BJ (cell line): ENCODE measurements around the gene MARCHF4. TPM values are rescaled to one million over a fixed set of nuclear protein-coding genes. Genes with fewer than 3 reads are reported as not detected.

Experiments
- CTCF ChIA-PET: fragments of 350-600 bp; formaldehyde crosslinking; extraction: SDS; loops from one replicate; lab custom pipeline; 2021; ENCODE audit warnings: antibody characterized with exemption, inconsistent platforms; lab: Yijun Ruan, JAX
- POLR2A ChIA-PET: fragments of 300-600 bp; sonication (Branson Sonifier 250); formaldehyde crosslinking; extraction: SDS; loops from one replicate; lab custom pipeline; 2021; ENCODE audit warnings: antibody characterized with exemption; lab: Charles Lee
- DNase-seq: peaks from one replicate; pipeline ENCODE4 v3.0.0-alpha.2; 2011; ENCODE audit warnings: low read depth
- H3K27me3 ChIP-seq: 2 replicates; pipeline ENCODE4 v1.6.0; 2011; ENCODE audit warnings: low read length; ENCODE audit not compliant: control insufficient read depth, insufficient read depth
- H3K36me3 ChIP-seq: 2 replicates; pipeline ENCODE4 v1.5.1; 2011; ENCODE audit warnings: low read length; ENCODE audit not compliant: control insufficient read depth, insufficient read depth
- H3K4me3 ChIP-seq: 2 replicates; pipeline ENCODE4 v1.5.1; 2011; ENCODE audit warnings: low read depth, mild to moderate bottlenecking, control low read depth, low read length
- CTCF ChIP-seq: IDR thresholded peaks from 2 replicates; pipeline ENCODE4 v1.5.1; 2011; ENCODE audit warnings: low read depth, mild to moderate bottlenecking, control low read depth, inconsistent platforms, low read length, moderate library complexity; ENCODE audit not compliant: insufficient read depth
- polyA plus RNA-seq: library from polyadenylated mRNA; depleted of rRNA; stranded (reverse); fragments of >200 nt; gene quantifications from 2 replicates; pipeline ENCODE4 v1.2.3, GENCODE V29; 2011

MARCHF4 gene
- polyA plus RNA-seq, 1 experiment, result 9.7 TPM

DNA sequence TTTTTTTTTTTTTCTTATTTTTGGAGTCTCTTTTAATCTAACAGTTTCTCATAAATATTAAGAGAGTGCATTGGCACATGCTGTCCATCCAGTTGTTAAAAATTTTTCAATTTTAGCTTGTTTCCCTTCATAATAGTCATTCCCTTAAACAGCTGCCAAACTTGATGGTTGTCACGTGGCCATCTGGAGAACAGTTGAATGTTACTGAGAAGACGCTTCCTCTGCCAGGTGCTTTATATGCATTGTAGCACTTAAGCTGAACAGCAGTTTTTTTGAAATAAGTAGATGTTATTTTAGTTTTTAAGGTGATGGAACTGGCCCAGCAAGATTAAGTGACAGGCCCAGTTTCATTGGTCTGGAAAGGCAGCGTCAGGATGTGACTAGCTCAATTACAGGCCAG, 43.3 kb upstream of the MARCHF4 start:
- no peak for TF ChIP-seq CTCF
- peaks cover 12% of the 10 kb centered on the region for H3K36me3 ChIP-seq
- H3K4me3 ChIP-seq, result no peak overlapping the region
- CTCF ChIA-PET, result interaction anchor here (1.1 to 2.4 kb wide), 2 partner anchors 8 to 11 kb away, joined by 5 to 14 read pairs; no protein-coding TSS in a partner anchor
- POLR2A ChIA-PET, result no interaction called here
- DNase-seq, result no peak
- H3K27me3 ChIP-seq, result no peaks in the 10 kb centered on the region

GRCh38 chr2:216414772-216415319, 42.6 kb upstream of the MARCHF4 start:
- POLR2A ChIA-PET, result no interaction called here
- H3K36me3 ChIP-seq, result peaks cover 10% of the 10 kb centered on the region
- CTCF ChIA-PET, result interaction anchor here (0.6 to 2.4 kb wide), 3 partner anchors 8 to 1192 kb away, joined by 3 to 14 read pairs (median 5); no protein-coding TSS in a partner anchor
- no peak for DNase-seq
- TF ChIP-seq CTCF, result no peak
- H3K4me3 ChIP-seq, result no peak overlapping the region
- H3K27me3 ChIP-seq, result no peaks in the 10 kb centered on the region

DNA sequence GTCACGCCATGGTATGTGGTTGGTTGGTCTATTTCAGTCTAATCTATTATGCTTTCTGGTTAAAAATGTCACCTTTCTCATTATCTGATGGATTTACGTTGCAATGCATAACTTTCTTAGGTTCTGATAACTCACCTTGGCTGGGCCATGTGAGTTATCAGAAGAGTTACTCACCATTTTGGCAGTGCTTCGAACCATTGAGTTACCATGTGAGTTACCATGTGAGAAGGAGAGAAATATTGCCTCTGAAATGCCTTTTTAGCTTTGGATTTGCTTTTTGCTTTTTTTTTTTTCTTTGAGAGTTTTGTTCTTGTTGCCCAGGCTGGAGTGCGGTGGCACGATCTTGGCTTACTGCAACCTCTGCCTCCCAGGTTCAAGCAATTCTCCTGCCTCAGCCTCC, 41.6 kb upstream of the MARCHF4 start:
- Histone ChIP-seq H3K4me3 (no peak overlapping the region), H3K36me3 (peaks cover 10% of the 10 kb centered on the region)

DNA sequence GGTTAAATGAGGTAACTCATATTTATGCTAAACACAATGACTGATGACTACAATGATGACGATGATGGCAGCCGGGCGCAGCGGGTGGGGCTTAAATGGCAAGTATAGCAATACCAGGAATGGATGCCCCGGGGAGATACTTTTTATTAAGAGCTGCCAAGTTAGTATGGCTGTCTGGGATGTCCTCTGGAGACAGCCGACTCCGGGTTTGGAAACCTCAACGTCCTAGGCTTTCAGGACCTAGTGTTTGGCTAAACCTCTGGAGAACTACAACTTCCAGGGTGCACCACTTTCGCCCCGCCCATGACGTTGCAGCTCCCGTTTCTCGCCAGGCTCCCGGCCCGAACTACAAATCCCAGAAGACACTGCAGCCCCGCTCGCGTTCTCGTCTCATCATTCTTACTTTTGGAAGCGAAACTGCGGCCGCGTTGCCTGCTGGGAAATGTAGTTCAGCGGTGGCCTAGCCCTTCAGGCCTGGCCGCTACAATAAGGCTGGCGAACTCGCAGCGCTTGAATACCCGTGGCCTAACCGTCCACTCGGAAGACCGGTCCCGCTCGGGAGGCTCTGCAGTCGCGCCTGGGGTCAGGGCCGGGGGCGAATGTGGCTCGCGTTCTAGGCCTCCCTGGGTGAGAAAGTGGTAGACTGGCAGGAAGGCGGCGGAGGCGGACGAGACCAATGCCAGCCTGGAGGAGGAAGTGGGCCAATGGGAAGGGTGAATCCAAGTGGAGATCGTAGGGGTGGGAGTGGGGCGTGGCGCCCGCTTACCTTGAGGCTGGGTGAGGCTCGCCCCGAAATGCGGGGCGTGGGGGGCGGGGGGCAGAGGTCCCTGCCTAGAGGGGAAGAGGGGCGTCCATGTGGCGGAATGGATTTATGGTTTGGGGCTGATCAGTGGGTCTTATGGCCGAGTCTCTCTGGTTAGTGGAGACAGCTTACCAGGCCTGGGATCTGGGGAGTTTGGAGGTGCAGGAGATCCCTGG, 40.0 kb upstream of the MARCHF4 start, which contains the start of gene SMARCAL1:
Gene SMARCAL1, plus strand, starts transcription at position 463 of the 978 bp plus-strand sequence. CDS start 2,221 bp downstream, outside the sequence.
- Histone ChIP-seq H3K27me3 (no peaks in the 10 kb centered on the region), H3K36me3 (peaks cover 10% of the 10 kb centered on the region), H3K4me3 (peak within 1 kb of the TSS; percentile 94)
- POLR2A ChIA-PET, result interaction anchor here (0.6 to 0.8 kb wide), 3 partner anchors 11 to 39 kb away, joined by 3 to 12 read pairs (median 4); partner anchors contain the start of gene MARCHF4
- CTCF ChIA-PET, result interaction anchor here (1.0 to 1.3 kb wide), 2 partner anchors 13 to 39 kb away, joined by 3 read pairs; partner anchors contain the start of gene MARCHF4
- no peak for TF ChIP-seq CTCF
- DNase-seq, result peak; percentile 90

More for the DNA sequence above, 41.6 kb upstream of the MARCHF4 start:
- no peaks in the 10 kb centered on the region for H3K27me3 ChIP-seq
- no peak for DNase-seq
- ChIA-PET POLR2A (no interaction called here), CTCF (no interaction called here)
- TF ChIP-seq CTCF, result no peak

DNA sequence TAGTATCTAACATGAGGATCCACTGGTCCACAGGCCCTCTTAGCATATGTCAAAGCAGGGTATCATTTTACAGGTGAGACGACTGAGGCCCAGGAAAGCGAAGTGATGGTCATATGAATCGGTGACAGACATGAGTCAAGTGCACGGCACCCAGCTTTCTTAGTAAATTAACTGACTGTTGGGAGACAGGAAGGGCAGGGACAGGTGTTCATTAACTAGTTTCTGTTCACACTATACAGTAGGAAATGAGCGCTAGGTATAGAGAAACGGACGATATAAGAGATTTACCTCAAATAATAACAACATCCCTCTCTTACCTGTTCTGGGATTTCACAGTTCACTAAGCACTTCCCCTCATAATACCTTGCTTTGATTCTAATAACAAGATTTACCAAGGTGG, 38.3 kb upstream of the MARCHF4 start:
- Histone ChIP-seq H3K36me3 (peaks cover 4% of the 10 kb centered on the region), H3K4me3 (no peak overlapping the region), H3K27me3 (no peaks in the 10 kb centered on the region)
- TF ChIP-seq CTCF, result no peak
- no peak for DNase-seq
- ChIA-PET CTCF (interaction anchor here (1.3 kb wide), 1 partner anchor 11 kb away, joined by 3 read pairs; no protein-coding TSS in a partner anchor), POLR2A (no interaction called here)
